Heart left ventricle (tissue), 13 donors: ENCODE data around the gene ZNF669.

Experiments used
- POLR2A ChIP-seq, 2 donors: fragments of 450-650 bp; IDR thresholded peaks; one replicate each; pipeline ENCODE4 v1.6.1; 2017; ENCODE audit warnings: antibody characterized with exemption in 2 of 2, mild to moderate bottlenecking in 2 of 2, moderate library complexity in 2 of 2
- TF ChIP-seq, protein P1 (sequence below), 12 donors: fragments of 200-600 bp; sonication (generic) in 4 of 12; IDR thresholded peaks; one replicate each; pipeline versions ENCODE4 v1.5.0 to v1.8.0; 2018 to 2022; ENCODE audit warnings: antibody characterized with exemption in 12 of 12, mild to moderate bottlenecking in 5 of 12
- donor health status: ischemic (EF 13 %, LVEDD 7.1; RV severe dilation, severe dysfunction).
- donor health status: DM: no; HTN: yes; CAD: no.
- donor health status: DM: no; HTN: no; CAD: no.
- donor health status: ischemic (EF 25% LVEDD 6.9; RV normal size, moderate dysfunction).
- donor health status: ischemic (EF 25% LVEDD 5.7; RV mildly dilated, moderate dysfunction).
- donor health status: ischemic (EF 35%, LVEDD 5.7; RV mildly dilated, moderate dysfunction).
- donor health status: nonischemic (EF 11% LVEDD 7.7; RV severe dilation, severe dysfunction).
- donor health status: DM: yes; HTN: yes; CAD: no.
- donor health status: PGD.
- donor health status: ischemic (EF 29% LVEDD 5.4; RV normal size, mild dysfunction).
- donor health status: nonischemic (EF 23%, LVEDD 6.1; RV moderate dilation, normal function).

DNA sequence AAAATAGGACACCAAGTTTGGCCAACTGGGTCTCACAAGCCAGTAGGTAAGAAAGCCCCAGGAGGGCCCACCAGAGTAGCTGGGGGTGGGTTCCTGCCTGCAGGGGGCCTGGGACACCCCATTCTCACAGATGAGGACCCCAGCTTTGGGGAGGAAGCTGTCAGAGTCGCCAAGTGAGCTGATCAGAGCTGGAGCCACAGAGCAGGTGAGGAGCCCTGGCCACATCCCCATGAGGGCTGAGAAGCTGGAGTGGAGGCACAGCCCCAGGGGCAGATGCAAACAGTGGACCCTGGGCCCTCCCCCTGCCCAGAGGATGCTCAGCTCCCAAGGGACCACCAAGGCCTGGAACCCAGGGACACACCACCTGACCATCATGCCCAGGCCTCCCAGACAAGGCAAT lies 16.9 kb downstream of the ZNF669 start:
- TF ChIP-seq, protein P1, sequence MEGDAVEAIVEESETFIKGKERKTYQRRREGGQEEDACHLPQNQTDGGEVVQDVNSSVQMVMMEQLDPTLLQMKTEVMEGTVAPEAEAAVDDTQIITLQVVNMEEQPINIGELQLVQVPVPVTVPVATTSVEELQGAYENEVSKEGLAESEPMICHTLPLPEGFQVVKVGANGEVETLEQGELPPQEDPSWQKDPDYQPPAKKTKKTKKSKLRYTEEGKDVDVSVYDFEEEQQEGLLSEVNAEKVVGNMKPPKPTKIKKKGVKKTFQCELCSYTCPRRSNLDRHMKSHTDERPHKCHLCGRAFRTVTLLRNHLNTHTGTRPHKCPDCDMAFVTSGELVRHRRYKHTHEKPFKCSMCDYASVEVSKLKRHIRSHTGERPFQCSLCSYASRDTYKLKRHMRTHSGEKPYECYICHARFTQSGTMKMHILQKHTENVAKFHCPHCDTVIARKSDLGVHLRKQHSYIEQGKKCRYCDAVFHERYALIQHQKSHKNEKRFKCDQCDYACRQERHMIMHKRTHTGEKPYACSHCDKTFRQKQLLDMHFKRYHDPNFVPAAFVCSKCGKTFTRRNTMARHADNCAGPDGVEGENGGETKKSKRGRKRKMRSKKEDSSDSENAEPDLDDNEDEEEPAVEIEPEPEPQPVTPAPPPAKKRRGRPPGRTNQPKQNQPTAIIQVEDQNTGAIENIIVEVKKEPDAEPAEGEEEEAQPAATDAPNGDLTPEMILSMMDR (IDR thresholded peaks at IDR 0.05): no peak
- no peak for TF ChIP-seq POLR2A (IDR thresholded peaks at IDR 0.05)
